ENCODE results near the gene TMEM238L.

Gene TMEM238L

GRCh38 chr17:10844621-10845387 lies 40.9 kb upstream of the TMEM238L start:
- Histone ChIP-seq H3K9me2 (ENCODE audit: low read depth, low read length) (no peaks in the 10 kb centered on the region), H3K27ac (ENCODE audit: low read depth, low read length, poor library complexity, severe bottlenecking) (no peak overlapping the region), H3K27me3 (ENCODE audit: insufficient read depth, low read length) (no peaks in the 10 kb centered on the region), H3K4me2 (ENCODE audit: low read length) (peak overlapping the region; percentile 31), H3K4me3 (ENCODE audit: low read depth, low read length, poor library complexity, severe bottlenecking) (peak overlapping the region; percentile 23), H3K36me3 (ENCODE audit: insufficient read depth, low read length) (no peaks in the 10 kb centered on the region), H3F3A (ENCODE audit: insufficient read depth, low read length) (no peaks in the 10 kb centered on the region), H4K20me1 (ENCODE audit: insufficient read depth, low read length) (no peaks in the 10 kb centered on the region), H2AFZ (ENCODE audit: low read length) (no peak overlapping the region), H3K9me3 (ENCODE audit: low read length) (no peaks in the 10 kb centered on the region), H3K4me1 (ENCODE audit: insufficient read depth, low read length, severe bottlenecking) (no peaks in the 10 kb centered on the region), H3K9ac (ENCODE audit: low read length) (no peak overlapping the region), H3K79me2 (ENCODE audit: insufficient read depth, low read length) (no peaks in the 10 kb centered on the region)
- TF ChIP-seq CTCF (IDR thresholded peaks at IDR 0.05; ENCODE audit: low read length) = peak; percentile 88
- TF ChIP-seq EZH2 (IDR thresholded peaks at IDR 0.05; ENCODE audit: borderline replicate concordance, low read length) = no peak

- H3K9ac ChIP-seq (ENCODE audit: low read length) = no peak overlapping the region
- H2AFZ ChIP-seq (ENCODE audit: low read length) = no peak overlapping the region
- no peaks in the 10 kb centered on the region for H3K4me1 ChIP-seq (ENCODE audit: insufficient read depth, low read length, severe bottlenecking)
- no peaks in the 10 kb centered on the region for H3K9me3 ChIP-seq (ENCODE audit: low read length)
- no peaks in the 10 kb centered on the region for H3F3A ChIP-seq (ENCODE audit: insufficient read depth, low read length)
- H3K27me3 ChIP-seq (ENCODE audit: insufficient read depth, low read length) = no peaks in the 10 kb centered on the region
- H3K4me3 ChIP-seq (ENCODE audit: low read depth, low read length, poor library complexity, severe bottlenecking) = no peak overlapping the region
- H3K27ac ChIP-seq (ENCODE audit: low read depth, low read length, poor library complexity, severe bottlenecking) = no peak overlapping the region
- no peak overlapping the region for H3K4me2 ChIP-seq (ENCODE audit: low read length)
- H4K20me1 ChIP-seq (ENCODE audit: insufficient read depth, low read length) = no peaks in the 10 kb centered on the region
- TF ChIP-seq EZH2 (IDR thresholded peaks at IDR 0.05; ENCODE audit: borderline replicate concordance, low read length) (no peak), CTCF (IDR thresholded peaks at IDR 0.05; ENCODE audit: low read length) (no peak)
- no peaks in the 10 kb centered on the region for H3K36me3 ChIP-seq (ENCODE audit: insufficient read depth, low read length)
- no peaks in the 10 kb centered on the region for H3K9me2 ChIP-seq (ENCODE audit: low read depth, low read length)
- H3K79me2 ChIP-seq (ENCODE audit: insufficient read depth, low read length) = no peaks in the 10 kb centered on the region
These were observed 39.9 kb upstream of the TMEM238L start for GRCh38 chr17:10843811-10844210.

GRCh38 chr17:10842658-10843057 lies 38.8 kb upstream of the TMEM238L start:
- no peak overlapping the region for H3K4me3 ChIP-seq (ENCODE audit: low read depth, low read length, poor library complexity, severe bottlenecking)
- no peak for TF ChIP-seq CTCF (IDR thresholded peaks at IDR 0.05; ENCODE audit: low read length)
- no peak for TF ChIP-seq EZH2 (IDR thresholded peaks at IDR 0.05; ENCODE audit: borderline replicate concordance, low read length)
- H3K9me3 ChIP-seq (ENCODE audit: low read length) = no peaks in the 10 kb centered on the region
- no peaks in the 10 kb centered on the region for H3K9me2 ChIP-seq (ENCODE audit: low read depth, low read length)
- no peaks in the 10 kb centered on the region for H4K20me1 ChIP-seq (ENCODE audit: insufficient read depth, low read length)
- H3K27me3 ChIP-seq (ENCODE audit: insufficient read depth, low read length) = no peaks in the 10 kb centered on the region
- H3K27ac ChIP-seq (ENCODE audit: low read depth, low read length, poor library complexity, severe bottlenecking) = no peak overlapping the region
- no peaks in the 10 kb centered on the region for H3K4me1 ChIP-seq (ENCODE audit: insufficient read depth, low read length, severe bottlenecking)
- H3K36me3 ChIP-seq (ENCODE audit: insufficient read depth, low read length) = no peaks in the 10 kb centered on the region
- no peak overlapping the region for H3K4me2 ChIP-seq (ENCODE audit: low read length)
- no peaks in the 10 kb centered on the region for H3K79me2 ChIP-seq (ENCODE audit: insufficient read depth, low read length)
- H3K9ac ChIP-seq (ENCODE audit: low read length) = no peak overlapping the region
- H2AFZ ChIP-seq (ENCODE audit: low read length) = no peak overlapping the region
- H3F3A ChIP-seq (ENCODE audit: insufficient read depth, low read length) = no peaks in the 10 kb centered on the region
